ENCODE measurements around the gene COMMD10. TPM values are rescaled to one million over a fixed set of nuclear protein-coding genes. Genes with fewer than 3 reads are reported as not detected.

COMMD10 gene
- total RNA-seq, 2 experiments from 2014 or later, result 22.0 to 22.1 TPM

- H3K27me3 Mint-ChIP-seq, result no peaks in the 10 kb centered on the region
- H3K4me1 Mint-ChIP-seq, result no peaks in the 10 kb centered on the region
- H3K36me3 Mint-ChIP-seq, result peaks cover 24% of the 10 kb centered on the region
- no peak overlapping the region for H3K4me3 Mint-ChIP-seq
- no peak for ATAC-seq (ENCODE audit: low read depth)
- H3K27ac Mint-ChIP-seq, result no peak overlapping the region
- POLR2A ChIA-PET, result no interaction called here
- DNase-seq, result no peak
- H3K9me3 Mint-ChIP-seq, result peaks cover 23% of the 10 kb centered on the region
Measured at GRCh38 chr5:116329503-116329902, 244.7 kb downstream of the COMMD10 start.

GRCh38 chr5:116340799-116341198 is 256.0 kb downstream of the COMMD10 start:
- Mint-ChIP-seq H3K4me3 (no peak overlapping the region), H3K9me3 (peaks cover 5% of the 10 kb centered on the region), H3K36me3 (no peaks in the 10 kb centered on the region), H3K4me1 (no peaks in the 10 kb centered on the region), H3K27ac (no peak overlapping the region), H3K27me3 (no peaks in the 10 kb centered on the region)
- DNase-seq (no peak), ATAC-seq (ENCODE audit: low read depth) (no peak)
- POLR2A ChIA-PET, result no interaction called here

Other genes with a start within 250 kb of the COMMD10 start
- 10 to 100 TPM; 46.5 to 48.9 TPM for gene ATG12, start 243.5 kb upstream of the COMMD10 start, total RNA-seq
- gene AP3S1, start 243.1 kb upstream of the COMMD10 start, total RNA-seq, result 10 to 100 TPM; 82.6 to 83.3 TPM
- not detected for gene LVRN, start 122.5 kb upstream of the COMMD10 start, total RNA-seq
- gene ARL14EPL, start 52.6 kb upstream of the COMMD10 start, total RNA-seq, result not detected